CD4-positive, alpha-beta T cell treated with Interleukin-15 for 1 hour (primary cell): ENCODE data around the gene CD79B.
"Not testable (repeated sequence)": the region's sequence is repeated elsewhere in the genome, so short reads cannot be mapped to it uniquely, and the experiment has no call there.

Source experiments
- DNase-seq: peaks from one replicate; pipeline ENCODE4 v3.0.0-alpha.2; 2020

The CD79B gene

GRCh38 chr17:63909586-63909985 lies 22.5 kb downstream of the CD79B start:
- DNase-seq: not testable (repeated sequence)

- not testable (repeated sequence) for DNase-seq
Measured at GRCh38 chr17:63907161-63907778, 24.9 kb downstream of the CD79B start.

- not testable (repeated sequence) for DNase-seq
Measured at GRCh38 chr17:63904796-63905195, 27.3 kb downstream of the CD79B start.

- not testable (repeated sequence) for DNase-seq
Measured at GRCh38 chr17:63903787-63904201, 28.3 kb downstream of the CD79B start.

- not testable (repeated sequence) for DNase-seq
Measured at GRCh38 chr17:63901971-63902370, 30.2 kb downstream of the CD79B start.

- DNase-seq: not testable (repeated sequence)
Measured at GRCh38 chr17:63898899-63899798, 33.0 kb downstream of the CD79B start.

GRCh38 chr17:63896524-63897354 lies 35.4 kb downstream of the CD79B start, which contains the start of gene CSH1:
Gene CSH1, minus strand, starts transcription at chr17:63896574. Its CDS starts 63 bp downstream, at chr17:63896511.
- DNase-seq: not testable (repeated sequence)

GRCh38 chr17:63894821-63895220 lies 37.3 kb downstream of the CD79B start:
- not testable (repeated sequence) for DNase-seq

GRCh38 chr17:63894021-63894420 lies 38.1 kb downstream of the CD79B start:
- DNase-seq: not testable (repeated sequence)

GRCh38 chr17:63892316-63893037 lies 39.7 kb downstream of the CD79B start:
- not testable (repeated sequence) for DNase-seq

- DNase-seq: not testable (repeated sequence)
Measured at GRCh38 chr17:63889026-63889848, 42.9 kb downstream of the CD79B start.

GRCh38 chr17:63885119-63885518 lies 47.0 kb downstream of the CD79B start:
- not testable (repeated sequence) for DNase-seq

- DNase-seq: not testable (repeated sequence)
Measured at GRCh38 chr17:63882626-63883126, 49.5 kb downstream of the CD79B start.

GRCh38 chr17:63881935-63882601 lies 50.1 kb downstream of the CD79B start, which contains the start of gene GH2:
Gene GH2, minus strand, starts transcription at chr17:63881944. Its CDS starts 143 bp downstream, at chr17:63881801.
- DNase-seq: peak; percentile 62

GRCh38 chr17:63881337-63881736 lies 50.8 kb downstream of the CD79B start:
- not testable (repeated sequence) for DNase-seq

GRCh38 chr17:63880706-63881105 lies 51.4 kb downstream of the CD79B start:
- no peak for DNase-seq
